ENCODE measurements around the gene LCN12.

Gene LCN12

DNA sequence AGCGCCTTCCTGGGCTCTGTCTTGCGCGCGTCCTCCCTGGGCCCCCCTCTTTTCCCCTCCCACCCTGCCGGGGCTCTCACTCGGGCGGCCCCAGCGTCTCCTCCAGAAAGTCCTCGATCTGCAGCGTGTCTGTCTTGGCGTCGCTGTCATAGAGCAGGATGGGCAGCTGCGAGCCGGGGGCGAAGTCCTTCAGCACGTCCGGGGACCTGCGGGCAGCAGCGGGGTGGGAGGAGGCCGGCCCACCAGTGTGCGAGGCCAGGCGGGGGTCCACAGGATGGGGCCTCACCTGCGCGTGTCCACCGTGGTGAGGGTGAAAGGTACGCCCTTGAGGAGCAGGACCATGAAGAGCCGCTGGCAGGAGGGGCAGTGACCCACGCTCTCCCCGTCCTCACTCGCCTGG lies 43.3 kb downstream of the LCN12 start:
- TF ChIP-seq, protein P1, sequence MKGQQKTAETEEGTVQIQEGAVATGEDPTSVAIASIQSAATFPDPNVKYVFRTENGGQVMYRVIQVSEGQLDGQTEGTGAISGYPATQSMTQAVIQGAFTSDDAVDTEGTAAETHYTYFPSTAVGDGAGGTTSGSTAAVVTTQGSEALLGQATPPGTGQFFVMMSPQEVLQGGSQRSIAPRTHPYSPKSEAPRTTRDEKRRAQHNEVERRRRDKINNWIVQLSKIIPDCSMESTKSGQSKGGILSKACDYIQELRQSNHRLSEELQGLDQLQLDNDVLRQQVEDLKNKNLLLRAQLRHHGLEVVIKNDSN (IDR thresholded peaks at IDR 0.05) = no peak
- TF ChIP-seq NFIC (IDR thresholded peaks at IDR 0.05) = no peak
- peak; percentile 57; the same call in 1 of the 2 replicates for TF ChIP-seq ZBTB7A (IDR thresholded peaks at IDR 0.05; ENCODE audit: low read depth)

DNA sequence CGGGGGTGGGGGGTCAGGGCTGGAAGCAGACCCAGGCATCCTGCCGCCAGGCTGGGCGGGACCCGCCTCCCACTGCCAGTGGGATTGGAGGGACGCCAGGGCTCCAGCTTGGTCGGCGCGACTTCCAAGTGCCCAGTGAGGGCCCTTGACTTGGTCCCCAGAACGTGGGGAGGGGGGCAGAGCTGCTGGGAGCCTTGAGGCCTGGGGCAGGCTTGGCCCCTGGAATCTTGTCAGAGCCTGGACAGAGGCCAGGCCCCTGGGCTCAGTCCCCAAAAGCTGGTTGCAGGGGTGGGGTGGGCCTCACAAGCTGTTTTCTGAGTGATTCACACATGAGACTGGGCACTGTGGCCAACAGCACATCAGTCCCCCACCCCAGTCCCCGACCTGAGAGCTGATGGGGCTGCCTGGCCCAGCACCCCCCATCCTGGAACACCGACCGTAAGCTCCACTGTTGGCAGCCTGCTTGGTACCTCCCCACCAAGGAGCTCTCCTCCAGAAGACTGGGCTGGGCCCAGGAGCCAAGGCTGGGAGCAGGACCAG lies 43.8 kb downstream of the LCN12 start:
- TF ChIP-seq EP300 (IDR thresholded peaks at IDR 0.05; ENCODE audit: borderline replicate concordance) = no peak
- TF ChIP-seq NFIC (IDR thresholded peaks at IDR 0.05) = peak; percentile 52
- peak; percentile 63 for TF ChIP-seq ZBTB7A (IDR thresholded peaks at IDR 0.05; ENCODE audit: low read depth)
- TF ChIP-seq EGR1 (IDR thresholded peaks at IDR 0.05) = no peak
- 0 out of 2 replicates have a peak, but pooled peaks have one; percentile 21 for TF ChIP-seq MAX (IDR thresholded peaks at IDR 0.05)

- TF ChIP-seq TEAD4 (IDR thresholded peaks at IDR 0.05) (peak; percentile 59; the same call in 1 of the 2 replicates), ZBTB7A (IDR thresholded peaks at IDR 0.05; ENCODE audit: low read depth) (peak; percentile 96), RAD21 (IDR thresholded peaks at IDR 0.05; ENCODE audit: low read depth) (no peak)
Observed at GRCh38 chr9:136996361-136997292, 44.6 kb downstream of the LCN12 start, which contains the start of gene CLIC3. CLIC3 (minus strand) TSS chr9:136996568; CDS start chr9:136996543, 25 bp downstream.

DNA sequence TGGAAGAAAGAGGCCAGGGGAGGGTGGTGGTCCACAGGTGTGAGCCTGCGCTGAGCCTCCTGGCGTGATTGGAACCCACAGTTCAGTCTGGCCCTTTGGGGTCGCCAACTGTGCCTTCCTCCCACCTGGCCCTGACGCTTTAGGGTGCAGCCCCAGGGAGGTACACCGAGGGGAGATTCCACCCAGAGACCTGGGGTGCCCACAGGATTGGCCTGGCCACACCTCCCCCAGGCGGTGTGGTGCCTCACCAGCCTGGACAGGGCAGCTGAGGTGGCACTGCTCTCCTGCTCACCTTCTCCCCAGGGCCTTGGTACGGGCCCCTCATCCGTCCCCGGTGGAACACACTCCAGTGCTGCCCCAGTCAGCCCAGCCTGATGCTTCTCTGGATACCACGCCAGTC lies 45.3 kb downstream of the LCN12 start:
- TF ChIP-seq CEBPB (IDR thresholded peaks at IDR 0.05) (no peak), YY1 (IDR thresholded peaks at IDR 0.05; ENCODE audit: low read depth) (no peak), ZBTB7A (IDR thresholded peaks at IDR 0.05; ENCODE audit: low read depth) (no peak), MAX (IDR thresholded peaks at IDR 0.05) (no peak), CREB1 (IDR thresholded peaks at IDR 0.05; ENCODE audit: low read depth) (no peak), EGR1 (IDR thresholded peaks at IDR 0.05) (no peak), TAF1 (IDR thresholded peaks at IDR 0.05; ENCODE audit: low read depth) (no peak), NFIC (IDR thresholded peaks at IDR 0.05) (no peak), FOXM1 (IDR thresholded peaks at IDR 0.05; ENCODE audit: borderline replicate concordance, low read depth) (no peak), REST (IDR thresholded peaks at IDR 0.05; ENCODE audit: low read depth) (no peak), EP300 (IDR thresholded peaks at IDR 0.05; ENCODE audit: borderline replicate concordance) (no peak)
- TF ChIP-seq, protein P1 (IDR thresholded peaks at IDR 0.05) = no peak

DNA sequence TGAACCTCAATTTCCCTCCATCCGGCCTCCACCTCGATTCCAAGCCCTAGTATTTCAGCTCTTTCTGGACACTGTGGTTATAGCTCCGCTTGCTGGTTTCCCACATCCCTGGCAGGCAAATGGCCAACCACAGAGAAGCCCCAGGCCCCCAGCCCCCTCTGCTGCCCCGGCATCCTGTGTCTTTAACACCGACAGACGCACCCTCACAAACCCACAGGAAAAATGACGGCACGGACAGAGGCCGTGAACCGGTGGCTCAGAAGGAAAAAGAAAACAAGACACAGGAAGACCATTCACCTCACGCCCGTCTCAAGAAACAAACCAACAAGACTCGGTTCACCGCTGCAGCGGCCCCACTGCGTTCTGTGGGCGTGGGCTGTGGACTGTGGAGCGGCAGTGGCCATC lies 45.8 kb downstream of the LCN12 start:
- no peak for TF ChIP-seq TCF12 (IDR thresholded peaks at IDR 0.05; ENCODE audit: low read depth)
- TF ChIP-seq, protein P1 (IDR thresholded peaks at IDR 0.05) = no peak
- no peak for TF ChIP-seq ZBTB7A (IDR thresholded peaks at IDR 0.05; ENCODE audit: low read depth)
- no peak for TF ChIP-seq FOXM1 (IDR thresholded peaks at IDR 0.05; ENCODE audit: borderline replicate concordance, low read depth)

DNA sequence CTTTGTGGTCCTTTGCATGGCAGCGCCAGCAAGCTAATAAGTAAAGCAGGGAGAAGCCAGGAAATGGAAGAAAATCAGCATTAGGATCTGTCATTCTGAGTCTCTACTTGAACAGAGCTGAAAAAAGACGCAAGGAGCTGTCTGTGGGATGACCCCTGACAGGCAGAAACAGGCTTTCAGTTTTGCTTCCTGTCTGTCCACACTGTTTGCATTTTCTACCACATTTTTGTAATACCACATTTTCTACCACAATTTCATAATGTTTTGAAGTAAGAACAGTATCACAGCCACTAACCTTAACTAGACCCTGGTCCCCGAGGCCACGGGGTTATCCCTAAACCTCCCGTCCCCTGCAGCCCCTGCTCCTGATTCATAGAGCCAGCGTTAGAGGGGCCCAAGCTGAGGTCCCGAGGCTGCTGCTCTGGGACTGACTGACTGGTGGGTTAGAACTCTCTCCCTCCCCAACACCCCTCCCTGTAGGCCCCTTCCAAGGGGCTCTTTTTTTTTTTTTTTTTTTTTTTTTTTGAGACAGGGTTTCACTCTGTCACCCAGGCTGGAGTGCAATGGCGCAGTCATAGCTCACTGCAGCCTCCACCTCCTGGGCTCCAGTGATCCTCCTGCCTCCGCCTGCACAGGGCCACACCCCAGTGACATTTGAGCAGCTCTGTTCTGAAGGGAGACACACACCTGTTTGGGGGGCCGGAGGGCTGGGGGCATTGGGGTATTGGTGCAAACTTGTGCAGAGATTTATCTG lies 48.3 kb downstream of the LCN12 start:
- TF ChIP-seq CEBPB (IDR thresholded peaks at IDR 0.05) (no peak), TCF12 (IDR thresholded peaks at IDR 0.05; ENCODE audit: low read depth) (no peak), EGR1 (IDR thresholded peaks at IDR 0.05) (no peak), EP300 (IDR thresholded peaks at IDR 0.05; ENCODE audit: borderline replicate concordance) (no peak), RAD21 (IDR thresholded peaks at IDR 0.05; ENCODE audit: low read depth) (no peak), TAF1 (IDR thresholded peaks at IDR 0.05; ENCODE audit: low read depth) (no peak), TEAD4 (IDR thresholded peaks at IDR 0.05) (no peak), REST (IDR thresholded peaks at IDR 0.05; ENCODE audit: low read depth) (no peak), YY1 (IDR thresholded peaks at IDR 0.05; ENCODE audit: low read depth) (no peak), NFIC (IDR thresholded peaks at IDR 0.05) (no peak), FOXM1 (IDR thresholded peaks at IDR 0.05; ENCODE audit: borderline replicate concordance, low read depth) (no peak), MAX (IDR thresholded peaks at IDR 0.05) (no peak), CREB1 (IDR thresholded peaks at IDR 0.05; ENCODE audit: low read depth) (no peak), ZBTB7A (IDR thresholded peaks at IDR 0.05; ENCODE audit: low read depth) (no peak)
- TF ChIP-seq, protein P1 (IDR thresholded peaks at IDR 0.05) = no peak

All from Ishikawa (cell line).